Activated gamma-delta T cell (primary cell): ENCODE measurements around the gene SLC2A6.
"Not testable (repeated sequence)": the region's sequence is repeated elsewhere in the genome, so short reads cannot be mapped to it uniquely, and the experiment has no call there.

Experiments
- DNase-seq: peaks from one replicate; lab custom pipeline; 2025; lab: John Stamatoyannopoulos, UW

Gene SLC2A6

DNA sequence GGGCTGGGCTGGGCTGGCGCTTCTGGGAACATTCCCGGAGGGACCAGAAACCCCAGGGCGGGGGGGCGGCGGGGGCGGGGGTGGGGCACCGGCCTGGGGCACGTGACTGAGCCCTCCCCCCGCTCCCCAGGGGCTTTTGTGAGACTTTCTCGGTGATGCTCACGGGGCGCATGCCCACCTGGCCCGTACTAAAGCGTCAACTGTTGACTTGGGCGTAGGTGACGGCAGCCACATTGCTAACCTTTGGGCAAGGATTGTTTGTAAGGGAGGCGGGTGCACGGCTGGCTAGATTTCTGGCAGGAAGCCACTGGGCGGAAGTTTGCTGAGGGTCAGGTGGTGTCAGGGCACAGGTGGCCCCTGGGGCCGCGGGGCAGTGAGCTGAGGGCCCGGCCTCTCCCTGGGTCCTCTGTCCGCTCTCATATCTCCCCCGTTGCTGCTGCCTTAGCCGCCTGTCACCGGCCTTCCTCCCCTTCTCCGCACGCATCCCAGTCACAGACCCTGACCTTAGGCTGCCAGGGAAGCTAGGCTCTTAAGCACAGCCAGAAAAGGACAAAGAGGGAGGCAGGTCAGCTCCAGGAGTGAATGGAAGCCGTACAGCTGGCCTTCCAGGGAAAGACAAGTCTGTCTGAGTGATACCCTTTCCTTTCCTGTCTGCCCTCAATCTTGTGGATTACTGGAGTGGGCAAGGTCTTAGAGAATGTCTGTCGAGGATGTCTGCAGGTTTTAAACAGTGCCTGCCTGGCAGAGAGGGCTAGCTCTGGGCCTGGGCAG lies 18.3 kb downstream of the SLC2A6 start:
- DNase-seq = no peak

DNA sequence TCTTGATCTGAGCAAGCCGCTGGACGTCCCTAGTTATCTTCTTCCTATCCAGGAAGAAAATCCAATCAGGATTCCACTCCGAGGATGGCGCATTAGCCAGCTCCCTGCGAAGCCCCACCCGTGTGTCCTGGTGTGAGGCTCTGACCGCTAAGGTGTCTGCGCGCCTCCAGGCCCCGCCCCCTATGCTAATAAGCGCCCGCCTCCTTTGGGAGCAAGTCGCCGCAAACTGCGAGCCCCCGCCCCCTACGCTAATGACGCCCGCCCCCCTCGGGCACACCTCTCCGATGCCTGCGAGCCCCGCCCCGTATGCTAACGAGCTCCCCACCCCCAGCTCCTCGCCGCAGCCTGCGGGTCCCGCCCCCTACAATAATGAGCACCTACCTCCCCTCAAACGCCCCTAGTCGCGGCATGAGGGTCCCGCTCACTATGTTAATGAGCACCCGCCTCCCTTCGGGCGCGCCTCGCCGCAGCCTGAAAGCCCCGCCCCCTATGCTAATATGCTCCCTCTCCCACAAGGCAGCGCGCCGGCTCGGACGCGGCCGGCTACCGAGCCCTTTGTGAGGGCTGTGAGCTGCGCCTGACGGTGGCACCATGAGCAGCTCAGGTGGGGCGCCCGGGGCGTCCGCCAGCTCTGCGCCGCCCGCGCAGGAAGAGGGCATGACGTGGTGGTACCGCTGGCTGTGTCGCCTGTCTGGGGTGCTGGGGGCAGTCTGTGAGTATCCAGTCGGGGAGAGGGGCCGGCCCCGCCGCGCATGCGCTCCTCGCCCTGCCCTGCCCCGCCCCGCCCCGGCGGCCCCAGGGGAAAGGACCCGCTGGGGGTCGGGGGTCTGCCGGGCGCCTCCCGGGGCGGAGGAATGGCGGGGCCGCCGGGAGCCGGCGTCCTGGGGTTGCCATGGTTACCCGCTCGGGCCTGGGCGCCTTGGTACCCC lies 19.2 kb downstream of the SLC2A6 start, which contains the start of gene CACFD1:
TSS of gene CACFD1 (plus strand) at position 503 of the 929 bp plus-strand sequence. CDS start at position 592, 89 bp downstream.
- peak; percentile 87 for DNase-seq

GRCh38 chr9:133458643-133459312 lies 20.1 kb downstream of the SLC2A6 start:
- no peak for DNase-seq

DNA sequence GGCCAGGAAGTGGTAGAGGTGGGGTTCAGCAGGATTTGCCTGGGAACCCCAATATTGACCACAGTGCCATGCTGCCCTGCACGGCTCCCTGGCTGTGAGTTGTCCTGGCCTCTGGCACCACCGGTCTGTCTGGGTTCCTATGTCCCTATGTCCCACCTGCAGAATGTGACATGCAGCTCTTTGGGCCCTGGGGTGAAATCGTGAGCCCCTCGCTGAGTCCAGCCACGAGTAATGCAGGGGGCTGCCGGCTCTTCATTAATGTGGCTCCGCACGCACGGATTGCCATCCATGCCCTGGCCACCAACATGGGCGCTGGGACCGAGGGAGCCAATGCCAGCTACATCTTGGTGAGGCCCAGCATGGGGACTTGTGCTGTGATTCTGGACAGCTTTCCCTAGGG lies 21.2 kb downstream of the SLC2A6 start:
- no peak for DNase-seq

DNA sequence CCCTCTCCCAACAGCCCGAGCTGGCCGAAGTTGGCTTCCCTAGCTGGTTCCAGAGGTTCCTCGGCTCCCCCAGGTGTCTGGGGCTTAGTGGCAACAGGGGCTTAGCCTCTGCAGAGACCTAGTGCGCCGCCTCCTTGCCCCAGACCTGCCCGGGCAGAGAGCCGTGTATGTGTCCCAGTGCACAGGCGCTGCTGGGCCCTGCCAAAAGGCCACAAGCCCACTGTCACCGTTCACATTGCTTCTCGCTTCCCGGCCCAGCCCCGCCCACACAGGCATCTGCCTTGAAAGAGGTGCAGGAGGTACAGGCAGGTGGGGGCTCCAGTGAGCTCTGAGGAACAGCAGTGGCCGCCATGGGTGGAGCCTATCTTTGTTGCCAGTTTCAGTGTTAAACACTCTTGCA lies 21.7 kb downstream of the SLC2A6 start:
- no peak for DNase-seq

- no peak for DNase-seq
These were observed 22.5 kb downstream of the SLC2A6 start for GRCh38 chr9:133456409-133456808.

DNA sequence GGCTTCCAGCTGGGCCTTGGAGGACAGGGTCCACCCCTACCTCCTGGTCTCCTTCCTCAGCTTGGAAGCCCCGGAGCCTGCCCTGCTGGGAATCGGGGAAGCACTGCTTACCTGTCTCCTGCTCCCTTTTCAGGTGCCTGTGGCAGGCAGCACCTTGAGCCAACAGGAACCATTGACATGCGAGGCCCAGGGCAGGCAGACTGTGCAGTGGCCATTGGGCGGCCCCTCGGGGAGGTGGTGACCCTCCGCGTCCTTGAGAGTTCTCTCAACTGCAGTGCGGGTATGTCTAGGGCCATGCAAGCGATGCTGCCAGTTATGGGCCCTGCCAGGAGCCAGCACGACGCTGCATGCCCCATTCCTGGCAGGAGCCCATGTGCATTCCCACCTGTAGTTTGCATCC lies 23.0 kb downstream of the SLC2A6 start:
- no peak for DNase-seq

DNA sequence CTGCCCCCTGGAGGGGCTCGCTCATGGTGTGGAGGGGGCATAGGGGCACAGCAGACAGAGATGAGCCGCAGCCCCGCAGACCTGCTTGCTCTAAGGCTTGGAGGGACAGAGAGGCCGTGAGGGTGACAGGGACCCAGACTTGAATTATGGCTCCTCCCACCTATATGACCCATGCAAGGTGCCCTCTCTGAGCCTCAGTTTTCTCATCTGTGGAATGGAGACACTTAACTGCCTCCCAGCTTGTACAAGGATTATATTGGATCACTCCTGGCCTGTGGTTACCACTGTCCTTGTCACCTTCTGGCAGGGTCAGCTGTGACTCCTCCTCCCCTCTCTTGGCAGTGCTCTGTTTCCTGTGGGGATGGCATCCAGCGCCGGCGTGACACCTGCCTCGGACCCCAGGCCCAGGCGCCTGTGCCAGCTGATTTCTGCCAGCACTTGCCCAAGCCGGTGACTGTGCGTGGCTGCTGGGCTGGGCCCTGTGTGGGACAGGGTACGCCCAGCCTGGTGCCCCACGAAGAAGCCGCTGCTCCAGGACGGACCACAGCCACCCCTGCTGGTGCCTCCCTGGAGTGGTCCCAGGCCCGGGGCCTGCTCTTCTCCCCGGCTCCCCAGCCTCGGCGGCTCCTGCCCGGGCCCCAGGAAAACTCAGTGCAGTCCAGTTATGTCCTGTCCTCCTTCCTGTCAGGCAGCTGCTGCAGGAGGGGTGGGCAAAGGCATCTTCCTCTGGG lies 23.8 kb downstream of the SLC2A6 start:
- DNase-seq = no peak

DNA sequence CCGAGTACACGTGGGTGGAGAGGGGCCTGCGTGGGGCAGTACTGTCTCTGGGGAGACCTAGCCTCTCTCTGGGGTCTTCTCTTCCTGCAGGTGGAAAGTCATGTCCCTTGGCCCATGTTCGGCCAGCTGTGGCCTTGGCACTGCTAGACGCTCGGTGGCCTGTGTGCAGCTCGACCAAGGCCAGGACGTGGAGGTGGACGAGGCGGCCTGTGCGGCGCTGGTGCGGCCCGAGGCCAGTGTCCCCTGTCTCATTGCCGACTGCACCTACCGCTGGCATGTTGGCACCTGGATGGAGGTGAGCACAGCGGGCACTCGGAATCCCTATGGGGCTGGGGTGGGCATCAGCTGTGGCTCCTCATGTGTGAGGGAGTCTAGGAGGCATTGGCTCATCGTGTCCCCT lies 24.6 kb downstream of the SLC2A6 start:
- DNase-seq = no peak

- no peak for DNase-seq
These were observed 25.2 kb downstream of the SLC2A6 start for GRCh38 chr9:133453651-133454050.

GRCh38 chr9:133452562-133452961 lies 26.3 kb downstream of the SLC2A6 start:
- no peak for DNase-seq

DNA sequence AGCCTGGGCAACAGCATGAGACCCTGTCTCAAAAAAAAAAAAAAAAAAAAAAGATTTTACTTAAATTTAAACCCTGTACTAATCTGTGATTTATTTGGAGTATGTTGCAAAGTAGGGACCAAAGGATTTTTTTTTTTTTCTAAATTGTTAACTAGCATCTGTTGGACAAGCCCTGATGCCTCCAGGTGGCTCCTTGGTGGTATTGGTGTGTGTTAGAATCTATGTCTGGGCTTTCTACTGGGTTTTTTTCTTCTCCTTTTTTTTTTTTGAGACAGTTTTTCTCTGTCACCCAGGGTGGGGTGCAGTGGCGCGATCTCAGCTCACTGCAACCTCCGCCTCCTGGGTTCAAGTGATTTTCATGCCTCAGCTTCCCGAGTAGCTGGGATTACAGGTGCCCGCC lies 27.0 kb downstream of the SLC2A6 start:
- not testable (repeated sequence) for DNase-seq

DNA sequence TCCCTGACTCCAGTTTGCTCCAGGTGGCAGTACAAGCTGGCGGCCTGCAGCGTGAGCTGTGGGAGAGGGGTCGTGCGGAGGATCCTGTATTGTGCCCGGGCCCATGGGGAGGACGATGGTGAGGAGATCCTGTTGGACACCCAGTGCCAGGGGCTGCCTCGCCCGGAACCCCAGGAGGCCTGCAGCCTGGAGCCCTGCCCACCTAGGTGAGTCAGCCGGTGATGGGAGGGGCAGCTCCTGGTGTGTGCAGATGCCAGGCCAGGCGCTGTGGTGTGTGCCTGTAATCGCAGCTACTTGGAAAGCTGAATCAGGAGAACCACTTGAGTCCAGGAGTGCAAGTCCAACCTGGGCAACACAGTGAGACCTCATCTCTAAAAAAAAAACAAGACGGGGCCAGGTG lies 29.1 kb downstream of the SLC2A6 start:
- DNase-seq = no peak

- DNase-seq = no peak
These were observed 30.4 kb downstream of the SLC2A6 start for GRCh38 chr9:133448487-133448972.

DNA sequence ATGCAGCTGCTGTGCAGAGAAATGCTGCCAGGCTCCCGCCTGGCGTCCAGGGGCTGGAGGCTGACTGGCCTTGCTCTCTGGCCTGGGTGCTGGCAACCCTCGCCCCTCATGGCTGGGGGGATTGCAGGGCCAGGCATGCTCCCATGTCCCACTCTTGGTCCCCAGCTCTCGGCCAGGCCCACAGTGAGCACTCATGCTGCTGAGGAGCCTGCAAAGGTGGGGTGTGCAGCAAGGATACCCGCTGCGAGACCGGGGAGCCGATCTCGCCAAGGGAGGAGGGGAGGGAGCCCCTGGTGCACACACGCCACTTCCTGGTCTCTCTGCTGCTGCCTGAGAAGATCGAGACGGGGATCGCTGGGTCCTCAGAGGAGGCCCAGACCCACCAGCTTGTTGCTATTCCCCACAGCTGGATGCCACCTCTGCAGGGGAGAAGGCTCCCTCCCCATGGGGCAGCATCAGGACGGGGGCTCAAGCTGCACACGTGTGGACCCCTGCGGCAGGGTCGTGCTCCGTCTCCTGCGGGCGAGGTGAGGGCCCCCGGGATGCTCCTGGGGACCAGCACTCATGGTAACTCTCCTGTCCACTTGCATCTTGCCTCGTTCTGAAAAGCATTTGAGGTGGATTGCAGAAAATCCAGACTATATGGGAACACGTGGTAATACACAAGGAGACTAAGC lies 33.5 kb downstream of the SLC2A6 start:
- DNase-seq = no peak

DNA sequence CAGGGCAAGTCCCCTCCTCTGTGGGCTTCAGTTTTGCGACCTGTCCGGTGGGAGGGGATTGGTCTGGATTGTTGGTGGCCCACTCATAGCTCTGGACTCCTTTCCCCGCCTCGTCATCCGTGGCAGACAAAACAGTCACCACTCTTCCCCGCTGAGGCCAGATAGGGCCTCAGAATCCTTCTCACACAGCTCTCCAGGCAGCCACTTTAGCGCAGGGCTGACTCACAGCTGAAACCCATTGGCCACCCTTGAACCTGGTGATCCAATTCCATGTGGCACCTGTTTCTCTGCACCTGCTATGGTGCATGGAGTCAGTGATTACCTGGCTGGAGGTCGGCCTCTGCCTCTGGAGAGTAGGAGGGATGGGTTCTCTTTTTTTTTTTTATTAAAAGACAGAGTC lies 34.9 kb downstream of the SLC2A6 start:
- DNase-seq = no peak

DNA sequence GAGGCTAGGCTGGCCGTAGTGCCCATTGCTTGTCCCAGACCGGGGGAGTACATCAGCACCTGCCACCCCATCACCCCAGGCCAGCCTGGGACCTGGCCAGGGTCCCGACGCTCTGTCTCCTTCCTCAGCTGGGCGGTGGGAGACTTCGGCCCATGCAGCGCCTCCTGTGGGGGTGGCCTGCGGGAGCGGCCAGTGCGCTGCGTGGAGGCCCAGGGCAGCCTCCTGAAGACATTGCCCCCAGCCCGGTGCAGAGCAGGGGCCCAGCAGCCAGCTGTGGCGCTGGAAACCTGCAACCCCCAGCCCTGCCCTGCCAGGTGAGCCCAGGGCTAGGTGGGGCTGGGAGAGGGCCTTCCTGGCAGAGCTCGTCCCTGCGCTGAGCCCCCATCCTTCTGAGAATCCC lies 35.7 kb downstream of the SLC2A6 start:
- DNase-seq = no peak

- DNase-seq = no peak
These were observed 37.3 kb downstream of the SLC2A6 start for GRCh38 chr9:133441571-133441970.

- DNase-seq = no peak
These were observed 38.0 kb downstream of the SLC2A6 start for GRCh38 chr9:133440874-133441273.

DNA sequence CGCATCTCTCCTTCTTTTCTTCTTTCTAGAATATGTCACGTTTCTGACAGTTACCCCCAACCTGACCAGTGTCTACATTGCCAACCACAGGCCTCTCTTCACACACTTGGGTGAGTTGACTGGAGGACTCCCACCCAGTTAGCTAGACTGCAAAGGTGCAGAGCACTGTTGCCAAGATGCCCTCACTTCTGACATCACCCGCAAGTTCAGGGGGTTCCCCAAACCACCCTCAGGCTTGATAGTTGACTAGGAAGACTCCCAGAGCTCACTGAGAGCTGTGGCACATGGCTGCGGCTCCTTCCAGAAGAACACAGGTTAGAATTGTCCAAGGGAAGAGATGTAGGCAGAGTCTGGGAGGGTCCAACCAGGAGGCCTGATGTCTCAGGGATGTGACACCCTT lies 39.6 kb downstream of the SLC2A6 start:
- DNase-seq = no peak
